T-helper 1 cell treated with Interleukin-12 subunit alpha and Interleukin-12 subunit beta and Interleukin-4 antibody, amounts not matched to agents 30 μg/mL and 1 μg/mL, for 36 hours (primary cell): ENCODE data around the gene TMEM239.
A peak's percentile ranks its signal among the peaks of the same experiment; 100 is the strongest.

ENCODE experiments used
- H3K27ac Mint-ChIP-seq: one replicate; pipeline ENCODE4 v1.8.0; 2021; ENCODE audit warnings: mild to moderate bottlenecking, mixed read lengths
- H3K27me3 Mint-ChIP-seq: one replicate; pipeline ENCODE4 v1.8.0; 2021; ENCODE audit warnings: low read depth, mixed read lengths
- H3K36me3 Mint-ChIP-seq: one replicate; pipeline ENCODE4 v1.8.0; 2021; ENCODE audit warnings: low read depth, mixed read lengths
- H3K4me1 Mint-ChIP-seq: one replicate; pipeline ENCODE4 v1.8.0; 2021; ENCODE audit warnings: low read depth, mixed read lengths
- H3K4me3 Mint-ChIP-seq: one replicate; pipeline ENCODE4 v1.8.0; 2021; ENCODE audit warnings: mild to moderate bottlenecking, moderate library complexity, mixed read lengths
- H3K9me3 Mint-ChIP-seq: one replicate; pipeline ENCODE4 v1.8.0; 2021; ENCODE audit warnings: mixed read lengths

TMEM239 gene

DNA sequence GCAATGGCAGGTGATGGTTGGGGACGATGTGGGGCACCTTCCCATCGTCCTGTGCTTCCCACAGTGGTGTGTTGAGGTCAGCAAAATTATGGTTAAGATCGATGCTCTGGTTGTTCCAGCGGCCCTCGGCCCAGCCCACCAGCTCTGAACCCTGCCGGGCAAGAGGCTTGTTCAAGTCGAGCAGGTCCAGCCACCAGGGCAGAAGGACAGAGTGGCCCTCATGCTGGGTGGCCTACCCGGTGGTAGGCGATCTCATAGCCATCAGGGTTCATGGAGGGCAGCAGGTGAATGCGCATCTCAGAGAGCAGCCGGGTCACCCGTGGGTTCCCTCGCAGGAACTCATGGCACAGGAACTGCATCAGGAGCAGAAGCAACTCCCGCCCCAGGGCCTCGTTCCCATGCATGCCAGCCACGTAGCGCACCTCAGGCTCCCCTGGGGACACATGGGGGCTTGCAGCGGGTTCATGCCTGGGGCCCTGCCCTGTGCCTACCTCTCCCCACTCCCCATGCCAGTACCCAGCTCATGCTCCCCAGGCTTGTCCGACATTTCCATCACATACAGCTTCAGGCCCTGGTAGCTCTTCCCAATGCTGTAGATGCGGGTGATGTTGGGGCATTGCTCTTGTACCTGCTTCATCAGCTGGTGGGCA, 20.0 kb upstream of the TMEM239 start:
- no peaks in the 10 kb centered on the region for H3K9me3 Mint-ChIP-seq
- no peak overlapping the region for H3K4me3 Mint-ChIP-seq
- no peak overlapping the region for H3K27ac Mint-ChIP-seq
- peaks cover 13% of the 10 kb centered on the region for H3K4me1 Mint-ChIP-seq
- H3K36me3 Mint-ChIP-seq = peaks cover 3% of the 10 kb centered on the region
- H3K27me3 Mint-ChIP-seq = peaks cover 54% of the 10 kb centered on the region

- Mint-ChIP-seq H3K27me3 (peaks cover 54% of the 10 kb centered on the region), H3K4me3 (no peak overlapping the region), H3K27ac (no peak overlapping the region), H3K36me3 (peaks cover 3% of the 10 kb centered on the region), H3K4me1 (peaks cover 15% of the 10 kb centered on the region), H3K9me3 (no peaks in the 10 kb centered on the region)
Observed at GRCh38 chr20:2797136-2797983, 18.8 kb upstream of the TMEM239 start.

GRCh38 chr20:2798095-2798805, 17.9 kb upstream of the TMEM239 start:
- no peak overlapping the region for H3K27ac Mint-ChIP-seq
- no peaks in the 10 kb centered on the region for H3K9me3 Mint-ChIP-seq
- peaks cover 3% of the 10 kb centered on the region for H3K36me3 Mint-ChIP-seq
- peaks cover 56% of the 10 kb centered on the region for H3K27me3 Mint-ChIP-seq
- no peak overlapping the region for H3K4me3 Mint-ChIP-seq
- H3K4me1 Mint-ChIP-seq = peaks cover 15% of the 10 kb centered on the region

DNA sequence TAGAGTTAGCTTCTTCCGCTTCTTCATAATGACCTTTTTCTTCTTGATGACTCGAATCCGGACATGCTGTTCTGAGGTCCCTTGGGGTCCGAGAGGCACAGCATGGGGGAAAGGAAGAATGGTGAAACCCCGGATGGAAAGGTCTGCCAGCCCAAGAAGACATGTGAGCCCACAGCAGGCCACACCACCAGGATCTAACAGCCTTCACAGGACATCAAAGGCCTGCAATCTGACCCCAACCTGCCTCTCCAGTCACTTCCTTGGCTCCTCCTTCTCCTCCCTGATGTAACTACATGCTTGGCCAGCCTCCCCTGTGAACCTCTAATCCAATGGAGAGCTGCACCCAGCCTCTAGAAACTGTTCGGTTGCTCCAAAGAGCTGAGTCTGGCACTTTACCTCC, 17.4 kb upstream of the TMEM239 start:
- Mint-ChIP-seq H3K4me1 (peaks cover 15% of the 10 kb centered on the region), H3K36me3 (peaks cover 3% of the 10 kb centered on the region), H3K9me3 (no peaks in the 10 kb centered on the region), H3K27me3 (peaks cover 57% of the 10 kb centered on the region), H3K4me3 (no peak overlapping the region), H3K27ac (no peak overlapping the region)

DNA sequence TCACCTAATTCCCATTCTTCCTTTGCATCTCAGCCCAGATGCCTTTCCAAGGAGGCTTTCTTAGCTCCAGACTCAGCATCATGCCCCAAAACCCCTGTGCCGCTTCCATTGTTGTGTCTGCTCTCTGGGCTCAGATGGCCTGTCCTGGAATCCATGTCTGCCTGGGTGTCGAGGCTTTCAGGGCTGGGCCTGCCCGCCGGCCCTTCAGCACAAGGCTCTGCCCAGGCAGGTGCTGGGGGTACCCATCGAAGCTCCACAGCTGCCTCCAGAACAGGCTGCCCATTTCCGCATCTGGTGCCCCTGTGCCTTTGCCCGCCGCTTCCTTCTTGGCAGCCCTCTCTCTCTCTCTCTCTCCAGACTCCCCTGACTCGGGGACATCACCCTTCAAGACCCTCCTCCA, 16.9 kb upstream of the TMEM239 start:
- Mint-ChIP-seq H3K36me3 (peaks cover 3% of the 10 kb centered on the region), H3K4me1 (peaks cover 15% of the 10 kb centered on the region), H3K27ac (no peak overlapping the region), H3K27me3 (peaks cover 62% of the 10 kb centered on the region), H3K4me3 (peak overlapping the region; percentile 89), H3K9me3 (no peaks in the 10 kb centered on the region)

- Mint-ChIP-seq H3K4me3 (peak overlapping the region; percentile 89), H3K27ac (peak overlapping the region; percentile 8), H3K9me3 (no peaks in the 10 kb centered on the region), H3K36me3 (peaks cover 3% of the 10 kb centered on the region), H3K4me1 (peaks cover 15% of the 10 kb centered on the region), H3K27me3 (peaks cover 67% of the 10 kb centered on the region)
Observed at GRCh38 chr20:2799688-2800520, 16.3 kb upstream of the TMEM239 start.

DNA sequence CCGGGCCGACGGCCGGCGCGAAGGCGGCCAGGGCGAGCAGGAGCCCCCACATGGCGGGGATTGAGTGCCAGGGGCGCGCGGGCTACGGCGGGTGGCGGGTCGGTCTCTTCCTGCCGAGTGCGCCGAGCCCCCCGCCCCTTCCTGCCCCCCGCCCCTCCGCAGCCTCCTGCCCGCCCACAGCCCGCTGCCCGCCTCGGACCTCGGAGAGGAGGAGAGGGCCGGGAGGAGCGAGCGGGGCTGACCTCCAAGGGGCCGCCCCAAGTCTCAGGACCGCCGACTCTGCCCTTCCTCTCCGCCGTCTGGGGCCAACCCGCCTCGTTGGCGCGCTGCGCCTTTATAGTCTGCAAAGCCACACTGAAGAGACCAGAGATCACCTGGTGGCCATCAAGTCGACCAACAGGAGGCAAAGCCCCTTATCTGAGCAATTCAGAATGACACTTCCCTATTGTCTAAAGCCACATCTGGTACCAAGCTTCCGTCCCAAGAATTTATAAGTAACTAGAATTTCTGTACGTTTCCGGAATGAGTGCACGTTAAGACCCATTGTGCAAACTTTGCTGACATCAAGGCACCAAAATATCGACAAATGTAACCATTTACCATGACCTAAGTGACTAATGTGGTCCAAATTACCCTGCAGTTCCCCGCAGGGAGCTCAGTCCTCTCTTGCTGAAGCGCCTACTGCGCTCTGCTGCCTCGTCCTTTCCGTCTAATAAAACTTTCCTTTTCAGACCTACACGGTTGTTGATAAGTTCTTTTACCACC, 15.5 kb upstream of the TMEM239 start, which contains the start of gene CPXM1:
TSS of gene CPXM1 (minus strand) at position 107 of the 765 bp plus-strand sequence. CDS start at position 52, 55 bp downstream.
- H3K4me1 Mint-ChIP-seq = peaks cover 15% of the 10 kb centered on the region
- peak within 1 kb of the TSS; percentile 89 for H3K4me3 Mint-ChIP-seq
- peaks cover 3% of the 10 kb centered on the region for H3K36me3 Mint-ChIP-seq
- peak within 1 kb of the TSS; percentile 15 for H3K27ac Mint-ChIP-seq
- H3K27me3 Mint-ChIP-seq = peaks cover 71% of the 10 kb centered on the region
- H3K9me3 Mint-ChIP-seq = no peaks in the 10 kb centered on the region

DNA sequence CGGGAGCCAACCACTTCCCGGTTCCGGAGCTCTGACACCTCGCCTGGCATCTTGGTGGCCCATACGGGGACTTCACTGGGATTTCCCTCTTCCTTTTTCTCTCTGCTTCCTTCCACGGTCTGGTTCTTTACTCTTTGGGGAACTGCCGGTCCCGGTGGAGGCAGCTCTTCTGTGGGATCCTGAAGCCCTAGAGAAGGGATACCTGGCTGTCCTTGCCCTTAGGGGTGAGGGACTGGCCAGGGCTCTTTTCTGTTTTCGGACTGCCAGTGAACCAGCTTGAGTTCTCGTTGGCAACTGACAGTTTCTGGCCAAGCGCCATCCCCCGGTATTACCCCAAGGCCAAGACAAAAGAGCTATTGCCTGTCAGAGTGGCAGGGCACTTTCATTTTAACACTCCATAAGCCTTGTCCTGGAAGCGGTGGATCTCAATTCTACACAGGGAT, 14.9 kb upstream of the TMEM239 start:
- Mint-ChIP-seq H3K27me3 (peaks cover 76% of the 10 kb centered on the region), H3K4me3 (peak overlapping the region; percentile 75), H3K36me3 (peaks cover 3% of the 10 kb centered on the region), H3K27ac (peak overlapping the region; percentile 15), H3K9me3 (no peaks in the 10 kb centered on the region), H3K4me1 (peaks cover 15% of the 10 kb centered on the region)

GRCh38 chr20:2804041-2804828, 11.9 kb upstream of the TMEM239 start:
- Mint-ChIP-seq H3K27me3 (peaks cover 84% of the 10 kb centered on the region), H3K4me1 (peaks cover 19% of the 10 kb centered on the region), H3K4me3 (no peak overlapping the region), H3K9me3 (no peaks in the 10 kb centered on the region), H3K36me3 (peaks cover 3% of the 10 kb centered on the region), H3K27ac (no peak overlapping the region)

DNA sequence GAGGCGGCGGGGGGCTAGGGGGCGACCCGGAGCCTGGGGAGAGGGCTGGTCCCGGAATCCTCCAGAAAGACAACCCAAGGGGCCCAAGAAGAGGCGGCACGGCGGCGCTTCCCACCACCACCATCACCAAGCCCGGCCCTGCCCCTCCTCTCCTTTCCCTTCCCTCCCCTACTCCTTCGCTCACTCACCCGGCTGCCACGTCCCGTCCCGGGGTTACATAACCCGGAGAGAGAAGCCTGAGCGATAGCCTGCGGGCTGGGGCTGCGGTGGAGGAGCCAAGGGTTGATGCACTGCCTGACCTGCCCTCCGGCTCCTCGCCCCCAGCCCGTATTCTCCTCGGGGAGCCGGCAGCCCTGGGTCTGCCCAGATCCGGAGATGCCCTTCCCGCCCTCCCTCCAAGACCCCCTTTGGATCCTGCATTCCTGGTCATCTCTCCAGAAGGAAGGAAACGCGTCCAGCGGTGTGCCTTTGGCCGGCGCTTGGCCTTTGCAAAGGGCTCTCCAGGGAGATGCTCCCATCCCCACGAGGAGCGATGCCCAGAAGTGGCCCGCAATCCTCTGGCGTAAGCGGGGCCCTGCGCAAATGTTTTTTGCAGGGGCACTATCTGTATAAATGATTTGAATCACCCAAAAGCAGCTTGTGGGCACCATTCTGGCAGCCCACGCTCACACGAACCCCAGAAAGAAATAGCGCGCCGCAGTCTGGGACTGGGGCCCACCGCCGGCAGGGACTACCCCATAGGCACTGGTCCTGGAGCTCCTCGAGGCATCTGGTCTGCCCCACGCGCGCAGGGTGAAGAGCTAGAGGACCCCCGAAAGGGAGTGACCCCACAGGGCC, 11.1 kb upstream of the TMEM239 start:
- Mint-ChIP-seq H3K4me3 (no peak overlapping the region), H3K27me3 (peaks cover 76% of the 10 kb centered on the region), H3K9me3 (no peaks in the 10 kb centered on the region), H3K4me1 (peaks cover 12% of the 10 kb centered on the region), H3K36me3 (peaks cover under 1% of the 10 kb centered on the region), H3K27ac (no peak overlapping the region)

- no peaks in the 10 kb centered on the region for H3K36me3 Mint-ChIP-seq
- H3K9me3 Mint-ChIP-seq = no peaks in the 10 kb centered on the region
- no peak overlapping the region for H3K27ac Mint-ChIP-seq
- H3K4me3 Mint-ChIP-seq = no peak overlapping the region
- peaks cover 9% of the 10 kb centered on the region for H3K4me1 Mint-ChIP-seq
- H3K27me3 Mint-ChIP-seq = peaks cover 72% of the 10 kb centered on the region
Observed at GRCh38 chr20:2805689-2806350, 10.3 kb upstream of the TMEM239 start.

- peaks cover 5% of the 10 kb centered on the region for H3K9me3 Mint-ChIP-seq
- peaks cover 4% of the 10 kb centered on the region for H3K4me1 Mint-ChIP-seq
- no peak overlapping the region for H3K4me3 Mint-ChIP-seq
- H3K36me3 Mint-ChIP-seq = no peaks in the 10 kb centered on the region
- H3K27ac Mint-ChIP-seq = no peak overlapping the region
- H3K27me3 Mint-ChIP-seq = peaks cover 72% of the 10 kb centered on the region
Observed at GRCh38 chr20:2806351-2806701, 9.8 kb upstream of the TMEM239 start.
